ENCODE results near the gene NEUROD1.
"Not testable (repeated sequence)": the region's sequence is repeated elsewhere in the genome, so short reads cannot be mapped to it uniquely, and the experiment has no call there.

The NEUROD1 gene

GRCh38 chr2:181680055-181680936, at the start of gene NEUROD1:
Gene NEUROD1 (minus strand): TSS chr2:181680517. CDS start chr2:181678860, 1,657 bp downstream.
- DNase-seq (ENCODE audit: low read depth), result no peak

GRCh38 chr2:181725476-181725875, 45.2 kb upstream of the NEUROD1 start:
- DNase-seq (ENCODE audit: low read depth), result no peak

GRCh38 chr2:181724662-181725061, 44.3 kb upstream of the NEUROD1 start:
- no peak for DNase-seq (ENCODE audit: low read depth)

GRCh38 chr2:181723731-181724130, 43.4 kb upstream of the NEUROD1 start:
- DNase-seq (ENCODE audit: low read depth), result no peak

- DNase-seq (ENCODE audit: low read depth), result peak; percentile 46
Observed at GRCh38 chr2:181715033-181715630, 34.8 kb upstream of the NEUROD1 start.

- not testable (repeated sequence) for DNase-seq (ENCODE audit: low read depth)
Observed at GRCh38 chr2:181711051-181711450, 30.7 kb upstream of the NEUROD1 start.

- DNase-seq (ENCODE audit: low read depth), result not testable (repeated sequence)
Observed at GRCh38 chr2:181702519-181702918, 22.2 kb upstream of the NEUROD1 start.

- DNase-seq (ENCODE audit: low read depth), result no peak
Observed at GRCh38 chr2:181698223-181698622, 17.9 kb upstream of the NEUROD1 start.

GRCh38 chr2:181697571-181697970, 17.3 kb upstream of the NEUROD1 start:
- no peak for DNase-seq (ENCODE audit: low read depth)

- no peak for DNase-seq (ENCODE audit: low read depth)
Observed at GRCh38 chr2:181697126-181697525, 16.8 kb upstream of the NEUROD1 start.

GRCh38 chr2:181694271-181694670, 14.0 kb upstream of the NEUROD1 start:
- DNase-seq (ENCODE audit: low read depth), result no peak

- no peak for DNase-seq (ENCODE audit: low read depth)
Observed at GRCh38 chr2:181690860-181691259, 10.5 kb upstream of the NEUROD1 start.

- DNase-seq (ENCODE audit: low read depth), result no peak
Observed at GRCh38 chr2:181686576-181687185, 6.4 kb upstream of the NEUROD1 start.

- no peak for DNase-seq (ENCODE audit: low read depth)
Observed at GRCh38 chr2:181685150-181685688, 4.9 kb upstream of the NEUROD1 start.

- no peak for DNase-seq (ENCODE audit: low read depth)
Observed at GRCh38 chr2:181684454-181685149, 4.3 kb upstream of the NEUROD1 start.

- no peak for DNase-seq (ENCODE audit: low read depth)
Observed at GRCh38 chr2:181683518-181684453, 3.5 kb upstream of the NEUROD1 start.

- no peak for DNase-seq (ENCODE audit: low read depth)
Observed at GRCh38 chr2:181682795-181683517, 2.6 kb upstream of the NEUROD1 start.

GRCh38 chr2:181682026-181682789, 1.9 kb upstream of the NEUROD1 start:
- no peak for DNase-seq (ENCODE audit: low read depth)
